ENCODE data around the gene CCDC150.

DNA sequence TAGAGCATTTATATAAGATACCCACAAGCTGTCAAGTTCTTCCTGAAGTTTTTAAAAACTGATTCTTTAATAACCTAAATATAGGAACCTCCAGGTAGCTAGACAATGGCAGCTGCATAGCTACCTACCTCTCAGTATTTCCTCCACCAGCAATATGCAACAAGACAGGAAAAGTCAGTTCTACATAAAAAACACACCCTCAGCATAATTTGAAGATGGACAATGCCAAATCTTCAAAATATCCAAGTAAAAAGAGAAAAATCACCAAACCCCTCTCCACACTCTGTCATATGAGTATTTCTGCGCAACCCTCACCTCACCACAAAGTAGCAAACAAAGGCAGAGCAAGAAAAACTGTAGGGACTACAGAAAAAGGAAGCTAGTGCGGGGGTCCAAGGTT, 108.6 kb downstream of the CCDC150 start:
- TF ChIP-seq POLR2A (IDR thresholded peaks at IDR 0.05) (no peak), EP300 (IDR thresholded peaks at IDR 0.05) (no peak), POLR2AphosphoS5 (IDR thresholded peaks at IDR 0.05) (no peak)
- TF ChIP-seq, protein P1, sequence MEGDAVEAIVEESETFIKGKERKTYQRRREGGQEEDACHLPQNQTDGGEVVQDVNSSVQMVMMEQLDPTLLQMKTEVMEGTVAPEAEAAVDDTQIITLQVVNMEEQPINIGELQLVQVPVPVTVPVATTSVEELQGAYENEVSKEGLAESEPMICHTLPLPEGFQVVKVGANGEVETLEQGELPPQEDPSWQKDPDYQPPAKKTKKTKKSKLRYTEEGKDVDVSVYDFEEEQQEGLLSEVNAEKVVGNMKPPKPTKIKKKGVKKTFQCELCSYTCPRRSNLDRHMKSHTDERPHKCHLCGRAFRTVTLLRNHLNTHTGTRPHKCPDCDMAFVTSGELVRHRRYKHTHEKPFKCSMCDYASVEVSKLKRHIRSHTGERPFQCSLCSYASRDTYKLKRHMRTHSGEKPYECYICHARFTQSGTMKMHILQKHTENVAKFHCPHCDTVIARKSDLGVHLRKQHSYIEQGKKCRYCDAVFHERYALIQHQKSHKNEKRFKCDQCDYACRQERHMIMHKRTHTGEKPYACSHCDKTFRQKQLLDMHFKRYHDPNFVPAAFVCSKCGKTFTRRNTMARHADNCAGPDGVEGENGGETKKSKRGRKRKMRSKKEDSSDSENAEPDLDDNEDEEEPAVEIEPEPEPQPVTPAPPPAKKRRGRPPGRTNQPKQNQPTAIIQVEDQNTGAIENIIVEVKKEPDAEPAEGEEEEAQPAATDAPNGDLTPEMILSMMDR (IDR thresholded peaks at IDR 0.05) = no peak

Measured in stomach (tissue), 4 donors.